ENCODE measurements around the gene SUMO4.

The SUMO4 gene

GRCh38 chr6:149400050-149400449, at the start of gene SUMO4:
TSS of gene SUMO4 (plus strand) at chr6:149400262. CDS start at chr6:149400392, 130 bp downstream.
- DNase-seq (ENCODE audit: low read depth): no peak

DNA sequence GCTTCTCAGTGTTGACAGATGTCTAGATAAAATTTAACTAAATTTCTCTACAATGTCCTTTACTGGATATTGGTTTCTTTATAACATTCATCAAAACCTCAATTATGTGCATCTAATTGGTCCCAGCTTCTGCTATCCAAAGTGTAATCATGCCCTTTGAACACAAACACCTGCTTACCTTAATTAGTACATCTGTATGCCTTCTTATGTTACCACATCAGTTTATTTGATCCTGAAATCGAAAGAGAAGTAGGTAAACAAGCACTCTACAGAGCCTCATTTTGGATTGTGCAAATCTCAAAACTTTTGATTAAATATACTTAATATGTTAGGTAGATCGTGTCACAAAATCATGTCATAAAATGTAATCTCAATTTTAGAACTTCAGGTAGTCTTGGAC, 46.1 kb upstream of the SUMO4 start:
- no peak for DNase-seq (ENCODE audit: low read depth)

DNA sequence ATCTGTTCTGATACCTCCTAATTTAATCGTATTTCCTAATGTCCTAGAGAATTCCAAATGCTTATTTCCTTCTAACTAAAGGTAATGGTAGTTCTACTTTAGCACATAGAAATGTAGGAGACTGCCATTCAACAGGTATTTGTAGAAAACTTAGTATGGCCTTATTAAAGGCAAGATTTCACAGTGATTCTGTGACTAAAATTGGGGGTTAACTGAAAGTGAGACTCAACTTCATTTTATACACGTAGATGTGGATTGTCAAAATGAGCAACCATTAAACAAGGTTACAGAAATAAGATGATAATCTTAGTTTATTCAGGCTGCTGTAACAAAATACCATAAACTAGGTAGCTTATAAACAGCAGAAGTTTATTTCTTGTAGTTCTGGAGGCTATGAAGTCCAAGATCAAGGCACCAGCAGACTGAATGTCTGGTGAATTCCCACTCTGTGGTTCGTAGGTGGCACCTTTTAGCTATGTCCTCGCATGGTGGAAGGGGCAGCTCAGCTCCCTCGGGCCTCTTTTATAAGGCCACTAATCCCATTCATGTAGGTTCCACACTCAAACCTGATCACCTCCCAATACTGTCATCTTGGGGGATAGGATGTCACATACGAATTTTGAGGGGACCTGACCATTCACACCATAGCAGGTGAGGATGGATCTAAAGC, 43.8 kb upstream of the SUMO4 start:
- DNase-seq (ENCODE audit: low read depth): no peak

DNA sequence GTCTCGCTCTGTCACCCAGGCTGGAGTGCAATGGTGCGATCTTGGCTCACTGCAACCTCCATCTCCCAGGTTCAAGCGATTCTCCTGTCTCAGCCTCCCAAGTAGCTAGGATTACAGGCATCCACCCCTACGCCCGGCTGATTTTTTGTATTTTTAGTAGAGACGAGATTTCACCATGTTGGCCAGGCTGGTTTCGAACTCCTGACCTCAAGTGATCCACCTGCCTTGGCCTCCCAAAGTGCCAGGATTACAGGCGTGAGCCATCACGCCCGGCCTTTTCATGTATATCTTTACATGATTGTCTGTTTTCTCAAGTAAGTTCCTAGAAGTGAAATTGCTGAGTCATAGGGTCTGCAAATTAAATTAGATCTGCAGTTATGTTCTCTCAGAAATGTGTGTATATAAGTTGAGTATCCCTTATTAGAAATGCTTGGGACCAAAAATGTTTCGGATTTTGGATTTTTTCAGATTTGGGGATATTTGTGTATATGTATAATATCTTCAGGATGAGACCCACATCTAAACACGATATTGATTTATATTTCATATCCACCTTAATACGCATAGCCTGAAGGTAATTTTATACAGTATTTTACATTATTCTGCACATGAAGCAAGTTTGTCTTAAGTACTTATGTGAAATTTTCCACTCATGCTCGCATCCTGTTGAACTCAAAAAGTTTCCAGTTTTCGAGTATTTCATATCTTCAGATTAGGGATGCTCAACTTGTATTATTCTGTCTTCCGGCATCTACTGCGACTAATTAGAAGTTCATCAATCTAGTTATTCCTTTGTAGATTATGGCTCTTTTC, 42.1 kb upstream of the SUMO4 start:
- DNase-seq (ENCODE audit: low read depth): no peak

GRCh38 chr6:149359440-149359839, 40.6 kb upstream of the SUMO4 start:
- no peak for DNase-seq (ENCODE audit: low read depth)

DNA sequence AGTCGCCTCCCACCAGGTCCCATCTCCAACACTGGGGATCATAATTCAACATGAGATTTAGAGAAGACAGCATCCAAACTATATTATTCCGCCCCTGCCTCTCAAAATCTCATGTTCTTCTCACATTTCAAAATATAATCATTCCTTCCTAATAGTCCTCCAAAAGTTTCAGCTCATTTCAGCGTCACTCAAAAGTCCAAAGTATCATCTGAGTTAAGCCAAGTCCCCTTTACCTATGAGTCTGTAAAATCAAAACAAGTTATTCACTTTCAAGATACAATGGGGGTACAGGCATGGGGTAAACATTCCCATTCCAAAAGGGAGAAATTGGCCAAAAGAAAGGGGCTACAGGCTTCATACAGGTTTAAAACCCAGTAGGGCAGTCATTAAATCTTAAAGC, 39.5 kb upstream of the SUMO4 start:
- DNase-seq (ENCODE audit: low read depth): no peak

DNA sequence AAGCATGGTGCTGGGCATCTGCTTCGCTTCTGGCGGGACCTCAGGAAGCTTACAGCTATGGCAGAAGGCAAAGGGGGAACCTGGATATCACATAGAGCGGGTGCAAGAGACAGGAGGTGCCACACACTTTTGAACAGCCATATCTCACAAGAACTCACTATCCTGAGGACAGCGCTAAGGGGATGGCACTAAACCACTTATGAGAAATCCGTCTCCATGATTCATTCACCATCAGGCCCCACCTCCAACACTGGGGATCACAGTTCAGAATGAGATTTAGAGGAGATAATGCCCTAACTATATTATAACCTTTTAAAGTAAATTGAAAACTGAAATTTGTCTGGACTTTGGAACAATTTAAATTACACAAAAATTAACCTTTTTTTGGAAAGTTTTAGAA, 37.8 kb upstream of the SUMO4 start:
- DNase-seq (ENCODE audit: low read depth): no peak

- DNase-seq (ENCODE audit: low read depth): no peak
Observed at GRCh38 chr6:149363154-149363553, 36.9 kb upstream of the SUMO4 start.

- no peak for DNase-seq (ENCODE audit: low read depth)
Observed at GRCh38 chr6:149364557-149364956, 35.5 kb upstream of the SUMO4 start.

DNA sequence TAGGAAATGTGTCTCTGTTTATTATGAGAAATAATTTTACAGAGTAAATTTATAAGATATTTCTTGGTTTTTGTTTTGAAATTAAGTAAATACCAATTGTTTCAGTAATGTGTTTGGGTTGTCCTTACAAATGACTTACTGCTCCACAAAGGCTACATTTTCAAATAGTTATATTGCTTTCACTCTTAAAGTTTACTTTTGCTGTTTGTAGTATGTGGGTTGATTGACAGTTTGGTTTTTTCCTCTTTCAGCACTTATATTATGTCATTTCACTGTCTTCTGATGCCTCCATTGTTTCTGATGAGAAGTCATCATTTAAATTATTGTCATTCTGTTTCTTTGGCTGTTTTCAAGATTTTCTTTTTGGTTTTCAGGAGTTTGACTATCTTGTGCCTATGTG, 34.9 kb upstream of the SUMO4 start:
- no peak for DNase-seq (ENCODE audit: low read depth)

DNA sequence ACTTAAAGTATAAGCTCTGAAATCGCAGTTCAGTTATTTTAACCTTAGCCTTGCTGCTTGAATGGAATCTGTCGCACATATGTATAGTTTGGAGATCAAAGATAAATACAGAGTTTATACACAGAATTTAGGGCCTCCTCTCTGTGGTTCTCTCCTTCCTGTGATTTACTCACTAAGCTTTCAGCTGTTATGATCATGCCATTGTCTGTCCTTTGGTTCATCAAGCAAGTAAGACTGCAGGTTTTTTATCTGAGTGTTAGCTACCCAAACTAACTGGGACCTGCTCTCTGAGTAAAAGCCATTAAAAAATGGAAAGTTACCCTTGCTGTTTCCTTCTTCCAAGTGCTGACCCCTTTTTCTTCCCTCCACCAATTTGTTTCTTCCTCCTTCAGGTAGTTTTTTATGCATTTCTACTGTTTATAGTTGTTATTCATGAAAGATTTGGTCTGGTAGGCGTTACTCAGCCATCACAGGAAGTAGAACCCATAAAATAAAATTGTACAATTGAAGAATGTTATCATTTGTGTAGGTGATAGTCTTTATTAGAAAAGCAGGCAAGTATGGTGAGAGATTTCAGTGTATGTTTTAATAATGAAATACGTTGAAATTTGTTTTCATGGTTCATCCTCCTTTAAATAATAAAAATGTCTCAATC, 33.7 kb upstream of the SUMO4 start:
- no peak for DNase-seq (ENCODE audit: low read depth)

GRCh38 chr6:149368065-149368464, 32.0 kb upstream of the SUMO4 start:
- DNase-seq (ENCODE audit: low read depth): no peak

DNA sequence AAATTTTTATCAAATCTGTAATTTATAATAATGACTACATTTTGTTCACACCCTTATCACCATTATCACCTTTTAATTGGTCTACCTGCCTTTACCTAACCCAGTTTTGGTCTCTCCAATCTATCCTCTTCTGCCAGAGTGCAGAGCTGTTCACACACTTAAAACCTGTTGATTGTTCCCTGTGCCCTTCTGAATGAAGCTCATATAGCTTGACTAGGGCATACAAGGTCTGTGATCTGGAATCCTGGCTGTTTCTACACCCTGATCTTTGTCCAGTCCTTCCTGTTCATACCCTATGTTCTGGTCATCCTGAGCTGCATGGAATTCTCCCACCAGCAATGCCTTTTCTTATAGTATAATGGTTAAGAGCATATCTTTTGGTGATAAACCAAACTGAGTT, 28.9 kb upstream of the SUMO4 start:
- no peak for DNase-seq (ENCODE audit: low read depth)

DNA sequence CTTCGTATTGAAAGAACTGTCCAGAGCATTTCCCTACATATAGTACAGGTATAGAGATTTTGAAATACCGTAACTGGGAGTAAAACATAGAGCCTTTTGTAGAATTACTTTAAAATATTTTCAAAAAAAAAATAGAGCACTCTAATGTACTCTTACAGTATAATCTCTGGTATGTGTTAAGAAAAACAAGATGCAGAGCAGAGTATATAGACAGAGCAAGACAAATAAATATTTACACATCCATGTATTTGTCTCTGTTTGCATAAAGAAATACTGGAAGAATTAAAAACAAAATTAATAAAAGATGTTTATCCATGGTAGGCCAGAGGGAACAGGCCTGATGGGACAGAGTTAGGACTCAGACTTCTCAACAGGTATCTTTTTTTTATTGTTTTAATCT, 28.0 kb upstream of the SUMO4 start:
- no peak for DNase-seq (ENCODE audit: low read depth)

- no peak for DNase-seq (ENCODE audit: low read depth)
Observed at GRCh38 chr6:149373511-149373910, 26.6 kb upstream of the SUMO4 start.

- DNase-seq (ENCODE audit: low read depth): no peak
Observed at GRCh38 chr6:149379977-149380376, 20.1 kb upstream of the SUMO4 start.

DNA sequence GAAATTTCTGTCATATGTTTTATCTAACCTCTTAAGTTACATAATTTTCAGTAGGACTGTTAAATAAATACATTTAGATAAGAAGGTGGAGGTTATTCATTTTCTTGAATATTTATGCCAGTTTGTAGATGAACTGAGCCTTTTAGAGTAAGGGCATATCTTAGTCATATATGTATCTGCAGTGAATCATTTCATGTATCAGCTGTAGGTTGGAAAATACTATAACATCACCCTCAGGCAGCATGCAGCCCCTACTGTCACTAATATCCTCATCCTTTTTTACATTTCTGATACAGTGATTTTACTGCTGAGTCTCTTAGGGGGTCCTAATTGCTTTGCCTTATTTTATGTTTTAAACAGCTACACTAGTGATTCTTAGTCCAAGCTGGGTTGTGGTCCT, 19.5 kb upstream of the SUMO4 start:
- DNase-seq (ENCODE audit: low read depth): no peak

DNA sequence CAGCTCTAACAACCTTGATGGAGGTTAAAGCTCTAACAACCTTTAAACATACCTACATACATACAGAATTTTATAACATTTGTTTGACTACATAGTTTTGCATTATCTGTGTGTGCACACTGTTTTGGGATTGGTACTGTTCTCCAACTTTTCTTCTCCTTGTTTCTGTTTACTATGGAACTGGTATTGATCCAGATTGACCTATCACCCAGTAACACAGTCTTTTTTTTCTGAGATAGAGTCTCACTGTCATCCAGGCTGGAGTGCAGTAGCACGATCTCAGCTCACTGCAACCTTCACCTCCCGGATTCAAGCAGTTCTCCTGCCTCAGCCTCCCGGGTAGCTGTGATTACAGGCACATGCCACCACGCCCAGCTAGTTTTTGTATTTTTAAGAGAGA, 16.7 kb upstream of the SUMO4 start:
- no peak for DNase-seq (ENCODE audit: low read depth)

GRCh38 chr6:149384464-149384863, 15.6 kb upstream of the SUMO4 start:
- no peak for DNase-seq (ENCODE audit: low read depth)

- DNase-seq (ENCODE audit: low read depth): no peak
Observed at GRCh38 chr6:149385998-149386646, 13.9 kb upstream of the SUMO4 start.

GRCh38 chr6:149387779-149388512, 12.1 kb upstream of the SUMO4 start:
- DNase-seq (ENCODE audit: low read depth): no peak
